Sigmoid colon (tissue), 4 donors: ENCODE measurements around the gene PRKG1.

Experiments used
- EP300 ChIP-seq, 4 donors: sonication (generic); formaldehyde crosslinking; IDR thresholded peaks; one replicate each; pipeline ENCODE4 v1.6.1; 2017; ENCODE audit warnings: antibody characterized with exemption in 4 of 4
- TF ChIP-seq, protein P1 (sequence below), 4 experiments: fragments of 450-650 bp in 3 of 4; fragments of 200-600 bp in 1 of 4; IDR thresholded peaks; one replicate each; pipeline ENCODE4 v1.5.1; 2016 to 2019; ENCODE audit warnings: antibody characterized with exemption in 4 of 4, mild to moderate bottlenecking in 3 of 4, moderate library complexity in 2 of 4

DNA sequence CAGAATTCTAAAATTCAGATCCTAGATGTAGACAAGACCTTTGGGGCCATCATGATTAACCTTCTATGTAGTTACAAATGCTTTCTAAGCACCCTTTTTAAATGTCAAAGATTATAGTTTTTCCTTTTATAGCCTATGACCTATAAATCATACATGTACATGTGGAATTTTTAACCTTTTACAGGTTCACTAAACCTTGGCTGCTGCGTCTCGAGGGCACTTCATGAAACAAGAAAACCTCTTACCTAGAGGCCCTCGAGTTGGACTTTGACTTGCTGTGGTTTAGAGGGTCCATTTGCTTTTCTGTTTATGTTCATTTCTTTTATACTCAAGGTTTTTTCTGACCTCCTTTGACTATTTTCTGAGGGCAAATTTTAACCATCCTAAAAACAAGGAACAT is 323.0 kb downstream of the PRKG1 start:
- no peak for TF ChIP-seq EP300 (IDR thresholded peaks at IDR 0.05)
- TF ChIP-seq, protein P1, sequence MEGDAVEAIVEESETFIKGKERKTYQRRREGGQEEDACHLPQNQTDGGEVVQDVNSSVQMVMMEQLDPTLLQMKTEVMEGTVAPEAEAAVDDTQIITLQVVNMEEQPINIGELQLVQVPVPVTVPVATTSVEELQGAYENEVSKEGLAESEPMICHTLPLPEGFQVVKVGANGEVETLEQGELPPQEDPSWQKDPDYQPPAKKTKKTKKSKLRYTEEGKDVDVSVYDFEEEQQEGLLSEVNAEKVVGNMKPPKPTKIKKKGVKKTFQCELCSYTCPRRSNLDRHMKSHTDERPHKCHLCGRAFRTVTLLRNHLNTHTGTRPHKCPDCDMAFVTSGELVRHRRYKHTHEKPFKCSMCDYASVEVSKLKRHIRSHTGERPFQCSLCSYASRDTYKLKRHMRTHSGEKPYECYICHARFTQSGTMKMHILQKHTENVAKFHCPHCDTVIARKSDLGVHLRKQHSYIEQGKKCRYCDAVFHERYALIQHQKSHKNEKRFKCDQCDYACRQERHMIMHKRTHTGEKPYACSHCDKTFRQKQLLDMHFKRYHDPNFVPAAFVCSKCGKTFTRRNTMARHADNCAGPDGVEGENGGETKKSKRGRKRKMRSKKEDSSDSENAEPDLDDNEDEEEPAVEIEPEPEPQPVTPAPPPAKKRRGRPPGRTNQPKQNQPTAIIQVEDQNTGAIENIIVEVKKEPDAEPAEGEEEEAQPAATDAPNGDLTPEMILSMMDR (IDR thresholded peaks at IDR 0.05), result no peak
